HCT116 (cell line): ENCODE results near the gene PPP2R1B. TPM values are rescaled to one million over a fixed set of nuclear protein-coding genes. Genes with fewer than 3 reads are reported as not detected.
"Not testable (repeated sequence)": the region's sequence is repeated elsewhere in the genome, so short reads cannot be mapped to it uniquely, and the experiment has no call there.

ENCODE experiments used
- ATAC-seq: fragments of 200-7000 bp; cut with Tn5 transposase; 2 replicates; pipeline ENCODE4 v1.9.1; 2020; ENCODE audit warnings: mild to moderate bottlenecking, moderate library complexity
- BruUV-seq: library from RNA; stranded (reverse); fragments of 400-500 nt; replicated peaks from 2 replicates; lab custom pipeline; 2021; lab: Mats Ljungman, UMichigan
- CTCF ChIA-PET: fragments of 300-600 bp; sonication (Branson Sonifier 250); formaldehyde crosslinking; loops from one replicate; lab custom pipeline; 2021; ENCODE audit warnings: antibody characterized with exemption; lab: Charles Lee
- POLR2A ChIA-PET: fragments of 300-600, 350-600 bp; sonication (Branson Sonifier 250); formaldehyde crosslinking; loops from one replicate; lab custom pipeline; 2021; ENCODE audit warnings: antibody characterized with exemption; lab: Charles Lee
- RAD21 ChIA-PET, 2 experiments: fragments of 300-600 bp; sonication (Branson Sonifier 250); formaldehyde crosslinking; loops; one replicate each; lab custom pipeline; 2023; ENCODE audit warnings: low total read pairs in 2 of 2; ENCODE audit not compliant: uncharacterized antibody in 2 of 2, unreplicated experiment in 2 of 2, low non-redundant PET in 1 of 2; lab: Charles Lee
- DNase-seq: peaks from one replicate; pipeline ENCODE4 v3.0.0-alpha.2; 2010; ENCODE audit warnings: low read depth, low spot score
- H2AFZ ChIP-seq: fragments of 200-600 bp; shearing (Covaris generic), sonication (generic); 2 replicates; pipeline ENCODE4 v1.6.1; 2017; ENCODE audit warnings: low read depth, mixed run types, mixed read lengths, antibody characterized with exemption, low read length; ENCODE audit not compliant: poor library complexity, severe bottlenecking
- H3K27ac ChIP-seq: 2 replicates; pipeline ENCODE4 v1.5.1; 2012; ENCODE audit warnings: low read depth, low read length
- H3K27me3 ChIP-seq: fragments of 200-600 bp; sonication (generic); 2 replicates; pipeline ENCODE4 v1.6.1; 2016; ENCODE audit warnings: mixed run types, low read length, mixed read lengths; ENCODE audit not compliant: insufficient read depth
- H3K36me3 ChIP-seq, 2 experiments: fragments of 200-500 bp in 1 of 2; fragments of 200-600 bp in 1 of 2; sonication (Bioruptor generic) in 1 of 2; sonication (generic) in 1 of 2; 2 replicates each; pipeline versions ENCODE4 v1.5.1 to v1.6.1; 2014 to 2016; ENCODE audit warnings: low read length in 2 of 2, inconsistent platforms in 1 of 2, mixed read lengths in 1 of 2, mixed run types in 1 of 2; ENCODE audit not compliant: insufficient read depth in 2 of 2, control insufficient read depth in 1 of 2
- H3K4me1 ChIP-seq, 2 experiments: fragments of 200-600 bp in 1 of 2; sonication (generic) in 1 of 2; 2 replicates each; pipeline versions ENCODE4 v1.5.1 to v1.6.1; 2012 to 2017; ENCODE audit warnings: low read length in 2 of 2, inconsistent platforms in 1 of 2, mild to moderate bottlenecking in 1 of 2, mixed read lengths in 1 of 2, mixed run types in 1 of 2, moderate library complexity in 1 of 2; ENCODE audit not compliant: insufficient read depth in 2 of 2, control insufficient read depth in 1 of 2
- H3K4me2 ChIP-seq: fragments of 200-600 bp; sonication (generic); 2 replicates; pipeline ENCODE4 v1.6.1; 2017; ENCODE audit warnings: mixed run types, low read length, mixed read lengths
- H3K4me3 ChIP-seq, 2 experiments: fragments of 200-600 bp in 1 of 2; sonication (generic) in 1 of 2; replicated peaks in 1 of 2; 2 replicates each; pipeline ENCODE4 v1.5.1; 2011 to 2016; ENCODE audit warnings: low read length in 2 of 2, control low read depth in 1 of 2, low read depth in 1 of 2, mild to moderate bottlenecking in 1 of 2, mixed read lengths in 1 of 2, mixed run types in 1 of 2
- H3K79me2 ChIP-seq: fragments of 200-600 bp; sonication (generic); 2 replicates; pipeline ENCODE4 v1.6.1; 2017; ENCODE audit warnings: mild to moderate bottlenecking, mixed run types, low read length, moderate library complexity, mixed read lengths; ENCODE audit not compliant: insufficient read depth
- H3K9ac ChIP-seq: fragments of 200-600 bp; sonication (generic); 2 replicates; pipeline ENCODE4 v1.6.1; 2016; ENCODE audit warnings: low read length, mixed read lengths
- H3K9me2 ChIP-seq: fragments of 200-600 bp; sonication (generic), shearing (Covaris generic); 2 replicates; pipeline ENCODE4 v1.6.1; 2017; ENCODE audit warnings: mixed run types, mild to moderate bottlenecking, moderate library complexity; ENCODE audit not compliant: insufficient read depth
- H3K9me3 ChIP-seq, 2 experiments: fragments of 200-500 bp in 1 of 2; fragments of 200-600 bp in 1 of 2; sonication (Bioruptor generic) in 1 of 2; sonication (generic) in 1 of 2; 2 replicates each; pipeline ENCODE4 v1.6.1; 2014 to 2017; ENCODE audit warnings: low read length in 2 of 2, mixed read lengths in 2 of 2, inconsistent platforms in 1 of 2, low read depth in 1 of 2, mild to moderate bottlenecking in 1 of 2, mixed run types in 1 of 2, moderate library complexity in 1 of 2; ENCODE audit not compliant: control insufficient read depth in 1 of 2, insufficient read depth in 1 of 2
- H4K20me1 ChIP-seq: fragments of 200-600 bp; sonication (generic), shearing (Covaris generic); 2 replicates; pipeline ENCODE4 v1.6.1; 2017; ENCODE audit warnings: mixed run types, mild to moderate bottlenecking, moderate library complexity; ENCODE audit not compliant: insufficient read depth
- CBX3 ChIP-seq: IDR thresholded peaks from 2 replicates; pipeline ENCODE4 v1.6.1; 2012; ENCODE audit warnings: low read depth
- EGR1 ChIP-seq: IDR thresholded peaks from 2 replicates; pipeline ENCODE4 v1.6.1; 2012; ENCODE audit warnings: low read depth
- POLR2A ChIP-seq: IDR thresholded peaks from 2 replicates; pipeline ENCODE4 v1.7.0; 2011; ENCODE audit warnings: borderline replicate concordance; ENCODE audit not compliant: insufficient read depth, insufficient read length; ENCODE audit errors: extremely low read depth
- POLR2AphosphoS5 ChIP-seq: IDR thresholded peaks from 2 replicates; pipeline ENCODE4 v1.6.1; 2011; ENCODE audit warnings: mild to moderate bottlenecking, low read depth, low read length, moderate library complexity
- SP1 ChIP-seq: IDR thresholded peaks from 2 replicates; pipeline ENCODE4 v1.6.1; 2012; ENCODE audit warnings: low read depth
- TCF7L2 ChIP-seq: IDR thresholded peaks from 2 replicates; pipeline ENCODE4 v1.7.0; 2011; ENCODE audit warnings: borderline replicate concordance, inconsistent platforms; ENCODE audit not compliant: insufficient read depth, insufficient read length; ENCODE audit errors: extremely low read depth
- ZNF274 ChIP-seq: fragments of 200-500 bp; sonication (Bioruptor generic); IDR thresholded peaks from 2 replicates; pipeline ENCODE4 v1.6.1; 2014; ENCODE audit warnings: mild to moderate bottlenecking, low read depth, low read length, inconsistent platforms
- intact Hi-C: fragments of 100-400 bp; cut with micrococcal nuclease; formaldehyde crosslinking; loops from 2 replicates; pipeline ENCODE4 v1.10.0; 2022
- total RNA-seq: library from RNA; stranded (reverse); gene quantifications from one replicate; pipeline ENCODE4 v1.2.1, GENCODE V29; 2021; ENCODE audit not compliant: unreplicated experiment
- TF ChIP-seq, protein P1 (sequence below): IDR thresholded peaks from 2 replicates; pipeline ENCODE4 v1.6.1; 2012
- TF ChIP-seq, protein P2 (sequence below): IDR thresholded peaks from 2 replicates; pipeline ENCODE4 v1.6.1; 2012

PPP2R1B gene
- total RNA-seq, 1 experiment from 2014 or later, result 24.9 TPM

DNA sequence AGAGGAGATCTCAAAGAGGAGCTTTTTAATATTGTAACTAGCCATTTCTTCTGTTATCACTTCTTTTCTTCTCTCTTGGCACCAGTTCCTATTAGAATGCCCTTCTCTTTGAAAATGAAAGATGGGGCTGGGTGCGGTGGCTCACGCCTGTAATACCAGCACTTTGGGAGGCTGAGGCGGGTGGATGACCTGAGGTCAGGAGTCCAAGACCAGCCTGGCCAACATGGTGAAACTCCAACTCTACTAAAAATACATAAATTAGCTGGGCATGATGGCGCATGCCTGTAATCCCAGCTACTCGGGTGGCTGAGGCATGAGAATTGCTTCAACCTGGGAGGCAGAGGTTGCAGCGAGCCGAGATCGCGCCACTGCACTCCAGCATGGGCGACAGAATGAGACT lies 18.1 kb upstream of the PPP2R1B start:
- DNase-seq, H3K27me3 ChIP-seq, H3K9ac ChIP-seq, CTCF ChIA-PET, H3K4me1 ChIP-seq, ATAC-seq, BruUV-seq, H3K79me2 ChIP-seq, H3K9me3 ChIP-seq, H3K4me2 ChIP-seq, H2AFZ ChIP-seq, intact Hi-C loops, H4K20me1 ChIP-seq, H3K9me2 ChIP-seq, H3K4me3 ChIP-seq, POLR2A ChIA-PET, H3K27ac ChIP-seq, H3K36me3 ChIP-seq, RAD21 ChIA-PET: not testable (repeated sequence)

DNA sequence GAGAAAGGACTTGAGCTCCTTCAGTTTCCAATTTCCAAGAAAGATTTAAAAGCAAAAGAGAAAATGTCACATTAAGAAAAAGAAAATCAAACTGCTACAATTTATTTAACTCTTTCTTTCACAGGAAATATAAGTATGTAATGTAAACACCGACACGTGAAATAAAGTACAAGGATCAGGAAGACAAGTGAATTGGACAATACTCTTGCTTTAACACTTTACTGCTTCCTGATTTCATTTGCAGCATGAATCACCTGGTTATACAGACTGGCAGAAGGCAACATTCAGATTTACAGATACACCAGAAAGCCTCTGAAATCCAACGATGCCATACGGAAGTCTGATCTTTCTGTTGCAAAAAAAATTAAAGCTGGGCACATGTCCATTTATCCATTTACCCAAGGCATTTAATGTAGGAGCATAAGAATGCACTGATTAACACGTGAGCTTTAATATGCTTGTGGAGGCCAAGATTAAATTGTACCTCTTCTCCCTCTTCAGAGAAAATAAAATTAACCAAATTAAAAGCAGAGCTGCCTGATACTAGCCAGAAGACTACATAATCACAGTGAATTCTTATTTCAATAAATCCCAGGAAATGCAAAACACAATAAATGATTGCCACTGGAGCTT lies 16.0 kb upstream of the PPP2R1B start:
- ChIA-PET RAD21 (no interaction called here), POLR2A (no interaction called here), CTCF (interaction anchor here (1.2 kb wide), 1 partner anchor 178 kb away, joined by 4 read pairs; no protein-coding TSS in a partner anchor)
- Histone ChIP-seq H3K9me2 (no peaks in the 10 kb centered on the region), H3K4me1 (no peaks in the 10 kb centered on the region), H3K27ac (no peak overlapping the region), H3K9ac (no peak overlapping the region), H3K9me3 (no peaks in the 10 kb centered on the region), H3K36me3 (no peaks in the 10 kb centered on the region; a peak in 1 of 4 replicates), H3K79me2 (no peaks in the 10 kb centered on the region), H3K4me3 (no peak overlapping the region), H3K27me3 (no peaks in the 10 kb centered on the region), H4K20me1 (no peaks in the 10 kb centered on the region), H3K4me2 (no peak overlapping the region), H2AFZ (no peak overlapping the region)
- intact Hi-C loops, result no loop called here
- no peak for TF ChIP-seq POLR2AphosphoS5
- no peak for TF ChIP-seq EGR1
- no peak for TF ChIP-seq SP1
- TF ChIP-seq POLR2A, result no peak
- TF ChIP-seq TCF7L2, result no peak
- TF ChIP-seq, protein P1, sequence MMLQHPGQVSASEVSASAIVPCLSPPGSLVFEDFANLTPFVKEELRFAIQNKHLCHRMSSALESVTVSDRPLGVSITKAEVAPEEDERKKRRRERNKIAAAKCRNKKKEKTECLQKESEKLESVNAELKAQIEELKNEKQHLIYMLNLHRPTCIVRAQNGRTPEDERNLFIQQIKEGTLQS, result no peak
- no peak for TF ChIP-seq CBX3
- TF ChIP-seq, protein P2, sequence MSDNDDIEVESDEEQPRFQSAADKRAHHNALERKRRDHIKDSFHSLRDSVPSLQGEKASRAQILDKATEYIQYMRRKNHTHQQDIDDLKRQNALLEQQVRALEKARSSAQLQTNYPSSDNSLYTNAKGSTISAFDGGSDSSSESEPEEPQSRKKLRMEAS, result no peak
- TF ChIP-seq ZNF274, result no peak
- BruUV-seq, result no TSS peak
- ATAC-seq (no peak), DNase-seq (no peak)
